K562 (cell line): ENCODE measurements around the gene BCKDHB. TPM values are rescaled to one million over a fixed set of nuclear protein-coding genes. Genes with fewer than 3 reads are reported as not detected.

Experiments used
- ATAC-seq: fragments of 200-7000 bp; cut with Tn5 transposase; 3 replicates; pipeline ENCODE4 v1.9.1; 2020; ENCODE audit warnings: moderate library complexity
- BruUV-seq: library from RNA; stranded (reverse); fragments of 400-500 nt; replicated peaks from 2 replicates; lab custom pipeline; 2021; lab: Mats Ljungman, UMichigan
- CTCF ChIA-PET: fragments of 300-600 bp; formaldehyde crosslinking; extraction: SDS; loops from one replicate; lab custom pipeline; 2021; ENCODE audit warnings: low intra/inter-chr PET ratio; lab: Yijun Ruan, JAX
- POLR2A ChIA-PET: fragments of 300-600, 350-650 bp; sonication (Branson Sonifier 250); formaldehyde crosslinking; extraction: SDS; loops from one replicate; lab custom pipeline; 2021; ENCODE audit warnings: antibody characterized with exemption, inconsistent platforms; lab: Yijun Ruan, JAX
- DNase-seq, 4 experiments: peaks; one replicate each; pipeline versions ENCODE4 v3.0.0 to v3.0.0-alpha.2; 2011 to 2018; ENCODE audit warnings: low spot score in 3 of 4, mixed read lengths in 3 of 4; ENCODE audit errors: extremely low read depth in 1 of 4
- FAIRE-seq: peaks from 2 replicates; lab custom pipeline; 2011; peaks lifted over from hg19 to GRCh38; lab: Jason Lieb, UNC
- H2AFZ ChIP-seq: 2 replicates; pipeline ENCODE4 v1.6.0; 2011; ENCODE audit warnings: low read depth, low read length, control low read depth, inconsistent platforms
- H3K27ac ChIP-seq: fragments of 200-600 bp; 3 replicates; pipeline ENCODE4 v1.8.0; 2011; ENCODE audit warnings: low read depth, mild to moderate bottlenecking, control low read depth, inconsistent platforms, low read length, moderate library complexity, mixed read lengths; ENCODE audit errors: extremely low read depth
- H3K27me3 ChIP-seq, 2 experiments: fragments of 300-600 bp in 1 of 2; 2 replicates in 1 of 2; 3 replicates in 1 of 2; pipeline versions ENCODE4 v1.6.0 to v1.8.0; 2011; ENCODE audit warnings: inconsistent platforms in 2 of 2, low read length in 2 of 2, mild to moderate bottlenecking in 1 of 2, mixed read lengths in 1 of 2, moderate library complexity in 1 of 2; ENCODE audit not compliant: control insufficient read depth in 2 of 2, insufficient read depth in 2 of 2
- H3K36me3 ChIP-seq: fragments of 300-600 bp; 3 replicates; pipeline ENCODE4 v1.8.0; 2011; ENCODE audit warnings: mild to moderate bottlenecking, low read length, inconsistent platforms; ENCODE audit not compliant: control insufficient read depth, insufficient read depth
- H3K4me1 ChIP-seq, 2 experiments: fragments of 200-600 bp in 1 of 2; replicated peaks in 1 of 2; 2 replicates in 1 of 2; 3 replicates in 1 of 2; pipeline versions ENCODE4 v1.5.1 to v1.8.0; 2011; ENCODE audit warnings: inconsistent platforms in 2 of 2, low read length in 2 of 2, mild to moderate bottlenecking in 1 of 2, mixed read lengths in 1 of 2, moderate library complexity in 1 of 2; ENCODE audit not compliant: control insufficient read depth in 2 of 2, insufficient read depth in 2 of 2
- H3K4me2 ChIP-seq: 2 replicates; pipeline ENCODE4 v1.6.1; 2011; ENCODE audit warnings: low read length, control low read depth, inconsistent platforms, mixed read lengths; ENCODE audit not compliant: insufficient read depth
- H3K4me3 ChIP-seq: fragments of 200-600 bp; sonication (generic), shearing (Covaris generic); 2 replicates; pipeline ENCODE4 v1.5.1; 2016; ENCODE audit warnings: control low read depth, inconsistent platforms
- H3K79me2 ChIP-seq: fragments of 200-600 bp; 3 replicates; pipeline ENCODE4 v1.8.0; 2011; ENCODE audit warnings: low read length, inconsistent platforms; ENCODE audit not compliant: control insufficient read depth, insufficient read depth
- H3K9ac ChIP-seq, 2 experiments: 2 replicates each; pipeline versions ENCODE4 v1.6.0 to v1.6.1; 2011; ENCODE audit warnings: low read depth in 2 of 2, low read length in 2 of 2, control low read depth in 1 of 2, inconsistent platforms in 1 of 2, mild to moderate bottlenecking in 1 of 2, mixed read lengths in 1 of 2; ENCODE audit not compliant: insufficient read depth in 1 of 2
- H3K9me1 ChIP-seq: one replicate; pipeline ENCODE4 v1.6.0; 2011; ENCODE audit warnings: inconsistent platforms, mild to moderate bottlenecking, low read length, moderate library complexity; ENCODE audit not compliant: control insufficient read depth, insufficient read depth
- H3K9me3 ChIP-seq: replicated peaks from 2 replicates; pipeline ENCODE4 v1.5.1; 2011; ENCODE audit warnings: low read depth, low read length, inconsistent platforms; ENCODE audit not compliant: control insufficient read depth, insufficient read depth
- H4K20me1 ChIP-seq: replicated peaks from 2 replicates; pipeline ENCODE4 v1.6.1; 2011; ENCODE audit warnings: low read length, inconsistent platforms, mixed read lengths; ENCODE audit not compliant: control insufficient read depth, insufficient read depth
- ADNP ChIP-seq: fragments of 200-800 bp; sonication (Bioruptor generic); IDR thresholded peaks from 2 replicates; pipeline ENCODE4 v1.6.1; 2016; ENCODE audit warnings: missing genetic modification characterization, missing compliant biosample characterization
- BRD4 ChIP-seq: fragments of 200-600 bp; sonication (generic); IDR thresholded peaks from 2 replicates; pipeline ENCODE4 v1.6.1; 2017; ENCODE audit warnings: inconsistent platforms
- CBFB ChIP-seq: sonication (generic); formaldehyde crosslinking; IDR thresholded peaks from 2 replicates; pipeline ENCODE4 v1.4.0; 2020; ENCODE audit warnings: mild to moderate bottlenecking, missing genetic modification reagents
- CC2D1A ChIP-seq: fragments of 450-650 bp; IDR thresholded peaks from 2 replicates; pipeline ENCODE4 v1.6.1; 2017; ENCODE audit warnings: mild to moderate bottlenecking
- HOMEZ ChIP-seq: fragments of 250-450 bp; sonication (Bioruptor Pico); IDR thresholded peaks from 2 replicates; pipeline ENCODE4 v1.4.0; 2020; ENCODE audit warnings: mild to moderate bottlenecking, moderate library complexity
- KDM4B ChIP-seq, 2 experiments: fragments of 450-650 bp in 1 of 2; sonication (generic) in 1 of 2; IDR thresholded peaks; 2 replicates each; pipeline ENCODE4 v1.6.1; 2016 to 2017; ENCODE audit warnings: borderline replicate concordance in 2 of 2, antibody characterized with exemption in 1 of 2, low read depth in 1 of 2, mild to moderate bottlenecking in 1 of 2
- KDM5B ChIP-seq: fragments of 200-600 bp; sonication (generic); IDR thresholded peaks from 2 replicates; pipeline ENCODE4 v1.6.1; 2012; ENCODE audit warnings: low read depth, mild to moderate bottlenecking, moderate library complexity, low read length, control low read depth, inconsistent platforms; ENCODE audit not compliant: insufficient replicate concordance
- KHSRP ChIP-seq: fragments of 450-650 bp; IDR thresholded peaks from 2 replicates; pipeline ENCODE4 v1.6.1; 2017
- LCOR ChIP-seq: sonication (generic); formaldehyde crosslinking; IDR thresholded peaks from 2 replicates; pipeline ENCODE4 v1.8.0; 2022; ENCODE audit warnings: mild to moderate bottlenecking, missing genetic modification reagents
- MBD1 ChIP-seq: fragments of 250-450 bp; sonication (Bioruptor Pico); IDR thresholded peaks from 2 replicates; pipeline ENCODE4 v1.8.0; 2022; ENCODE audit warnings: inconsistent platforms
- PURB ChIP-seq: sonication (generic); formaldehyde crosslinking; IDR thresholded peaks from 2 replicates; pipeline ENCODE4 v1.9.0; 2021; ENCODE audit warnings: low read depth, mild to moderate bottlenecking, missing genetic modification reagents
- RUNX1 ChIP-seq: sonication (generic); IDR thresholded peaks from 2 replicates; pipeline ENCODE4 v1.6.1; 2016; ENCODE audit warnings: antibody characterized with exemption, low read depth
- SIRT6 ChIP-seq: IDR thresholded peaks from one replicate; pipeline ENCODE4 v1.6.1; 2012; ENCODE audit warnings: low read depth, mild to moderate bottlenecking, control low read depth, inconsistent platforms, low read length, moderate library complexity
- SREBF2 ChIP-seq: sonication (generic); formaldehyde crosslinking; IDR thresholded peaks from 2 replicates; pipeline ENCODE4 v1.4.0; 2020; ENCODE audit warnings: mild to moderate bottlenecking, missing genetic modification reagents
- WHSC1 ChIP-seq: IDR thresholded peaks from one replicate; pipeline ENCODE4 v1.6.1; 2012; ENCODE audit warnings: low read length, control low read depth, inconsistent platforms
- ZBTB8A ChIP-seq: fragments of 450-650 bp; IDR thresholded peaks from 2 replicates; pipeline ENCODE4 v1.6.1; 2018; ENCODE audit warnings: mild to moderate bottlenecking, moderate library complexity; ENCODE audit not compliant: partially characterized antibody
- ZKSCAN3 ChIP-seq: fragments of 250-450 bp; sonication (Bioruptor Pico); IDR thresholded peaks from 2 replicates; pipeline ENCODE4 v1.4.0; 2020
- ZNF280A ChIP-seq: fragments of 450-650 bp; IDR thresholded peaks from 2 replicates; pipeline ENCODE4 v1.6.1; 2018; ENCODE audit warnings: mild to moderate bottlenecking, low read depth; ENCODE audit not compliant: partially characterized antibody
- ZNF668 ChIP-seq: fragments of 250-450 bp; sonication (Bioruptor Pico); IDR thresholded peaks from 2 replicates; pipeline ENCODE4 v1.8.0; 2022; ENCODE audit warnings: mild to moderate bottlenecking, inconsistent platforms
- WGBS: fragments of 100-300 bp; shearing (Covaris generic); methylation state at CpG from one replicate; pipeline ENCODE4 v1.1.6; 2016; ENCODE audit warnings: low coverage, mixed read lengths; ENCODE audit not compliant: insufficient coverage; ENCODE audit errors: missing lambda C conversion rate; 5-methylcytosine and 5-hydroxymethylcytosine counted together
- in situ Hi-C: fragments of 300-500 bp; cut with MboI; formaldehyde crosslinking; loops from 4 replicates; pipeline ENCODE4 v1.15.0; 2018; ENCODE audit warnings: inconsistent platforms, mixed read lengths
- intact Hi-C: fragments of 100-400 bp; cut with micrococcal nuclease; formaldehyde crosslinking; loops from 2 replicates; pipeline ENCODE4 v1.14.2; 2022
- polyA plus RNA-seq, 8 experiments: library from polyadenylated mRNA; depleted of rRNA in 4 of 8; stranded (reverse) in 5 of 8; unstranded in 3 of 8; fragments of >200 nt; fragmentation: Nextera tagmentation in 2 of 8; fragmentation: Illumina TruSeq in 1 of 8; extraction: Ambion mirVana in 2 of 8; extraction: Trizol in 1 of 8; gene quantifications; 2 replicates each; pipeline versions ENCODE4 v1.2.1 to v1.2.3, GENCODE V29; 2011 to 2014; ENCODE audit warnings: inconsistent platforms in 1 of 8, missing spikeins in 1 of 8
- total RNA-seq, 7 experiments: library from RNA; depleted of rRNA in 6 of 7; stranded (reverse); fragments of >200 nt in 6 of 7; fragmentation: Illumina TruSeq in 2 of 7; extraction: Trizol in 2 of 7; gene quantifications; 2 replicates each; pipeline versions ENCODE4 v1.2.1 to v1.2.3, GENCODE V29; 2011 to 2021; ENCODE audit warnings: low replicate concordance in 1 of 7

Gene BCKDHB
- total and polyA plus RNA-seq, 9 of the 15 experiments (the other 6 are each of a cell fraction or from before 2014, with no cell fraction given) = 4.1 to 23.7 (median 7.5) TPM

GRCh38 chr6:80339421-80339820, 232.9 kb downstream of the BCKDHB start (continued):
- TF ChIP-seq ZNF280A = no peak
- TF ChIP-seq KDM4B (IDR thresholded peaks at IDR 0.05; ENCODE audit: borderline replicate concordance in 2 of 2, low read depth in 1 of 2) = no peak

- Histone ChIP-seq H3K4me1 (no peaks in the 10 kb centered on the region), H2AFZ (no peak overlapping the region), H4K20me1 (no peaks in the 10 kb centered on the region), H3K9ac (no peak overlapping the region), H3K27me3 (no peaks in the 10 kb centered on the region), H3K79me2 (no peaks in the 10 kb centered on the region), H3K36me3 (no peaks in the 10 kb centered on the region), H3K9me3 (no peaks in the 10 kb centered on the region), H3K27ac (no peak overlapping the region), H3K9me1 (no peaks in the 10 kb centered on the region), H3K4me2 (no peak overlapping the region), H3K4me3 (no peak overlapping the region)
- intact Hi-C loops (no loop called here), in situ Hi-C loops (no loop called here)
- 7% methylated on average over 4 of the region's 4 CpGs for WGBS
- POLR2A ChIA-PET = interaction anchor here (0.9 to 1.2 kb wide), 2 partner anchors 10 to 391 kb away, joined by 3 read pairs; no protein-coding TSS in a partner anchor
- no TSS peak for BruUV-seq
- no peak for DNase-seq
- no peak for ATAC-seq
- CTCF ChIA-PET = no interaction called here
- FAIRE-seq = no peak
- TF ChIP-seq PURB (no peak), ZNF668 (CRISPR knock-in tag) (no peak), RUNX1 (no peak), LCOR (CRISPR knock-in tag) (no peak), ADNP (tag) (no peak), CC2D1A (no peak), ZKSCAN3 (CRISPR knock-in tag) (no peak), SREBF2 (CRISPR knock-in tag) (no peak), BRD4 (no peak), KDM5B (no peak), KHSRP (no peak), HOMEZ (CRISPR knock-in tag) (no peak), MBD1 (no peak), SIRT6 (no peak), ZBTB8A (no peak), WHSC1 (no peak), CBFB (CRISPR knock-in tag) (no peak)
These were observed 233.8 kb downstream of the BCKDHB start for GRCh38 chr6:80340280-80340679.
